ENCODE measurements around the gene ZNF225. TPM values are rescaled to one million over a fixed set of nuclear protein-coding genes. Genes with fewer than 3 reads are reported as not detected.

ZNF225 gene
- total RNA-seq, 2 experiments from 2014 or later = 2.4 to 6.1 TPM

DNA sequence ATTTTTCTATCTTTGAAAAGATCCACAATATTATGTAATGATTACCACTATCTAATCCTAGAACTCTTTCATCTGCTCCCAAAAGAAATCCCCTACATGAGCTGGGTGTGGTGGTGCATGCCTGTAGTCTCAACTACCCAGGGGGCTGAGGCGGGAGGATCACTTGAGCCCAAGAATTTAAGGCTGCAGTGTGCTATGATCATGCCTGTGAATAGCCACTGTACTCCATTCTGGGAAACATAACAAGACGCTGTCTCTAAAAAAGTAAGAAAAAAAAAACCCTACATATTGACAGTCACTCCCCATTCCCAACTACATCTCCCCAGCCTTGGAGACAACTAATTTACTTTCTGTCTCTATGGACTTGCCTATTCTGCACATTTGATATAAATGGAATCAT lies 50.6 kb downstream of the ZNF225 start:
- BruUV-seq (replicated peaks) = no TSS peak
- Histone ChIP-seq H3K9me3 (ENCODE audit: low read length) (peaks cover 7% of the 10 kb centered on the region), H3K4me3 (ENCODE audit: low read depth, low read length, poor library complexity, severe bottlenecking) (peak overlapping the region; percentile 79), H3K4me1 (ENCODE audit: insufficient read depth, low read length, poor library complexity, severe bottlenecking) (peaks cover 15% of the 10 kb centered on the region), H4K20me1 (ENCODE audit: insufficient read depth, low read length) (no peaks in the 10 kb centered on the region), H3K9me2 (ENCODE audit: insufficient read depth, low read length) (no peaks in the 10 kb centered on the region), H3K36me3 (ENCODE audit: insufficient read depth, low read length) (peaks cover 22% of the 10 kb centered on the region), H2AFZ (ENCODE audit: low read length) (peak overlapping the region; percentile 99; the same call in 1 of the 2 replicates), H3K79me2 (ENCODE audit: insufficient read depth, low read depth, low read length) (peaks cover 8% of the 10 kb centered on the region; the same call in 1 of the 2 replicates), H3K27ac (ENCODE audit: low read depth, low read length, poor library complexity, severe bottlenecking) (no peak overlapping the region), H3K4me2 (ENCODE audit: low read length) (no peak overlapping the region; the same call in 1 of the 2 replicates)
- TF ChIP-seq EZH2phosphoT487 (IDR thresholded peaks at IDR 0.05; ENCODE audit: borderline replicate concordance, low read depth, low read length) = no peak
- TF ChIP-seq, protein P1, sequence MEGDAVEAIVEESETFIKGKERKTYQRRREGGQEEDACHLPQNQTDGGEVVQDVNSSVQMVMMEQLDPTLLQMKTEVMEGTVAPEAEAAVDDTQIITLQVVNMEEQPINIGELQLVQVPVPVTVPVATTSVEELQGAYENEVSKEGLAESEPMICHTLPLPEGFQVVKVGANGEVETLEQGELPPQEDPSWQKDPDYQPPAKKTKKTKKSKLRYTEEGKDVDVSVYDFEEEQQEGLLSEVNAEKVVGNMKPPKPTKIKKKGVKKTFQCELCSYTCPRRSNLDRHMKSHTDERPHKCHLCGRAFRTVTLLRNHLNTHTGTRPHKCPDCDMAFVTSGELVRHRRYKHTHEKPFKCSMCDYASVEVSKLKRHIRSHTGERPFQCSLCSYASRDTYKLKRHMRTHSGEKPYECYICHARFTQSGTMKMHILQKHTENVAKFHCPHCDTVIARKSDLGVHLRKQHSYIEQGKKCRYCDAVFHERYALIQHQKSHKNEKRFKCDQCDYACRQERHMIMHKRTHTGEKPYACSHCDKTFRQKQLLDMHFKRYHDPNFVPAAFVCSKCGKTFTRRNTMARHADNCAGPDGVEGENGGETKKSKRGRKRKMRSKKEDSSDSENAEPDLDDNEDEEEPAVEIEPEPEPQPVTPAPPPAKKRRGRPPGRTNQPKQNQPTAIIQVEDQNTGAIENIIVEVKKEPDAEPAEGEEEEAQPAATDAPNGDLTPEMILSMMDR (conservative IDR thresholded peaks at IDR 0.05; ENCODE audit: low read length) = no peak
- intact Hi-C loops (cut with micrococcal nuclease; ENCODE audit: unreplicated experiment) = loop anchor here (1.0 to 2.0 kb wide), 3 partner anchors 43 to 337 kb away; partner anchors contain the start of gene ZNF180
- DNase-seq (ENCODE audit: low spot score) = no peak
- ChIA-PET POLR2A (interaction anchor here (1.3 kb wide), 1 partner anchor 43 kb away, joined by 5 read pairs; no protein-coding TSS in a partner anchor), CTCF (ENCODE audit: unreplicated experiment) (no interaction called here)

DNA sequence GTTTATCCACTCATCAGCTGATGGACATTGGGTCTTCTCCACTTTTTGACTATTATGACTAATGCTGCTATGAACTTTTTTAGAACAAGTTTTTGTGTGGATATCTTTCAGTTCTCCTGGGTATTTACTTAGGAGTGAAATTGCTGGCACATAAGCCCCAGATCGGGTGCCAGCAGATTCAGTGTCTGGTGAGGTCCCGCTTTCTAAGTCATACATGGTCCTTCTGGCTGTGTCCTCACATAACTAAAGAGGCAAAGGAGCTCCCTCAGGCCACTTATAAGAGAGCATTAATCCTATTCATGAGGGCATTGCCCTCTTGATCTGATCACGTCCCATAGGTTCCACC lies 51.1 kb downstream of the ZNF225 start:
- H3K27ac ChIP-seq (ENCODE audit: low read depth, low read length, poor library complexity, severe bottlenecking) = peak overlapping the region; percentile 48
- no peaks in the 10 kb centered on the region for H4K20me1 ChIP-seq (ENCODE audit: insufficient read depth, low read length)
- H3K79me2 ChIP-seq (ENCODE audit: insufficient read depth, low read depth, low read length) = peaks cover 8% of the 10 kb centered on the region; the same call in 1 of the 2 replicates
- H3K4me3 ChIP-seq (ENCODE audit: low read depth, low read length, poor library complexity, severe bottlenecking) = peak overlapping the region; percentile 79
- H3K36me3 ChIP-seq (ENCODE audit: insufficient read depth, low read length) = peaks cover 26% of the 10 kb centered on the region
- ChIA-PET POLR2A (interaction anchor here (0.6 to 1.3 kb wide), 5 partner anchors 32 to 425 kb away, joined by 3 to 7 read pairs (median 4); partner anchors contain the start of genes ZNF227 and ZNF45), CTCF (ENCODE audit: unreplicated experiment) (no interaction called here)
- intact Hi-C loops (cut with micrococcal nuclease; ENCODE audit: unreplicated experiment) = loop anchor here (1.0 to 2.0 kb wide), 3 partner anchors 43 to 336 kb away; partner anchors contain the start of gene ZNF180
- DNase-seq (ENCODE audit: low spot score) = no peak
- BruUV-seq (replicated peaks) = TSS peak; percentile 88
- no peak for TF ChIP-seq EZH2phosphoT487 (IDR thresholded peaks at IDR 0.05; ENCODE audit: borderline replicate concordance, low read depth, low read length)
- TF ChIP-seq, protein P1 (conservative IDR thresholded peaks at IDR 0.05; ENCODE audit: low read length) = no peak
- H3K4me2 ChIP-seq (ENCODE audit: low read length) = peak overlapping the region; percentile 96
- peak overlapping the region; percentile 99 for H2AFZ ChIP-seq (ENCODE audit: low read length)
- H3K9me3 ChIP-seq (ENCODE audit: low read length) = peaks cover 7% of the 10 kb centered on the region
- no peaks in the 10 kb centered on the region for H3K9me2 ChIP-seq (ENCODE audit: insufficient read depth, low read length)
- H3K4me1 ChIP-seq (ENCODE audit: insufficient read depth, low read length, poor library complexity, severe bottlenecking) = peaks cover 15% of the 10 kb centered on the region
